SJCRH30 (cell line): Measurements from ENCODE around the gene DCD. TPM values are rescaled to one million over a fixed set of nuclear protein-coding genes. Genes with fewer than 3 reads are reported as not detected.

Experiments used
- DNase-seq, 2 experiments: peaks; one replicate each; pipeline ENCODE4 v3.0.0-alpha.2; 2015 to 2020
- H3K27ac ChIP-seq: fragments of 250-450 bp; sonication (Bioruptor Pico); 2 replicates; pipeline ENCODE4 v1.5.1; 2020; ENCODE audit warnings: mild to moderate bottlenecking, moderate library complexity
- H3K27me3 ChIP-seq: fragments of 250-450 bp; sonication (Bioruptor Pico); 2 replicates; pipeline ENCODE4 v1.5.1; 2020; ENCODE audit warnings: mild to moderate bottlenecking, moderate library complexity
- H3K36me3 ChIP-seq: fragments of 250-450 bp; sonication (Bioruptor Pico); 2 replicates; pipeline ENCODE4 v1.5.1; 2020; ENCODE audit warnings: mild to moderate bottlenecking, moderate library complexity
- H3K4me1 ChIP-seq: fragments of 250-450 bp; sonication (Bioruptor Pico); 2 replicates; pipeline ENCODE4 v1.5.1; 2020; ENCODE audit warnings: mild to moderate bottlenecking, moderate library complexity
- H3K4me3 ChIP-seq: fragments of 250-450 bp; sonication (Bioruptor Pico); 2 replicates; pipeline ENCODE4 v1.5.1; 2020; ENCODE audit warnings: mild to moderate bottlenecking, moderate library complexity
- H3K9me3 ChIP-seq: fragments of 250-450 bp; sonication (Bioruptor Pico); replicated peaks from 2 replicates; pipeline ENCODE4 v1.5.1; 2020; ENCODE audit warnings: mild to moderate bottlenecking, moderate library complexity
- total RNA-seq: library from RNA; depleted of rRNA; stranded (reverse); fragments of >200 nt; shearing (Covaris generic); gene quantifications from 2 replicates; pipeline ENCODE4 v1.2.3, GENCODE V29; 2014

The DCD gene
- total RNA-seq, 1 experiment from 2014 or later = not detected

- Histone ChIP-seq H3K9me3 (no peaks in the 10 kb centered on the region), H3K27me3 (peaks cover 3% of the 10 kb centered on the region; the same call in 1 of the 2 replicates), H3K4me1 (no peaks in the 10 kb centered on the region), H3K4me3 (no peak overlapping the region), H3K27ac (no peak overlapping the region), H3K36me3 (no peaks in the 10 kb centered on the region)
- DNase-seq = no peak
Observed at GRCh38 chr12:54631988-54632728, 16.0 kb downstream of the DCD start.

- H3K27ac ChIP-seq = no peak overlapping the region
- no peaks in the 10 kb centered on the region for H3K4me1 ChIP-seq
- no peak overlapping the region for H3K4me3 ChIP-seq
- no peaks in the 10 kb centered on the region for H3K9me3 ChIP-seq
- H3K27me3 ChIP-seq = peaks cover 3% of the 10 kb centered on the region; the same call in 1 of the 2 replicates
- no peaks in the 10 kb centered on the region for H3K36me3 ChIP-seq
- no peak for DNase-seq
Observed at GRCh38 chr12:54631551-54631950, 16.6 kb downstream of the DCD start.

- peaks cover 3% of the 10 kb centered on the region; the same call in 1 of the 2 replicates for H3K27me3 ChIP-seq
- H3K27ac ChIP-seq = no peak overlapping the region
- no peak overlapping the region for H3K4me3 ChIP-seq
- no peaks in the 10 kb centered on the region for H3K36me3 ChIP-seq
- H3K9me3 ChIP-seq = no peaks in the 10 kb centered on the region
- no peak for DNase-seq
- H3K4me1 ChIP-seq = no peaks in the 10 kb centered on the region
Observed at GRCh38 chr12:54629925-54630324, 18.2 kb downstream of the DCD start.

GRCh38 chr12:54628186-54628846 is 19.8 kb downstream of the DCD start:
- Histone ChIP-seq H3K4me3 (no peak overlapping the region), H3K27ac (no peak overlapping the region), H3K9me3 (no peaks in the 10 kb centered on the region), H3K4me1 (no peaks in the 10 kb centered on the region), H3K36me3 (no peaks in the 10 kb centered on the region), H3K27me3 (peaks cover 3% of the 10 kb centered on the region; the same call in 1 of the 2 replicates)
- no peak for DNase-seq

GRCh38 chr12:54627304-54627703 is 20.9 kb downstream of the DCD start:
- Histone ChIP-seq H3K4me1 (no peaks in the 10 kb centered on the region), H3K27ac (no peak overlapping the region), H3K9me3 (no peaks in the 10 kb centered on the region), H3K27me3 (0 out of 2 replicates have a peak, but pooled peaks cover 2% of the 10 kb centered on the region), H3K36me3 (no peaks in the 10 kb centered on the region), H3K4me3 (no peak overlapping the region)
- no peak for DNase-seq

DNA sequence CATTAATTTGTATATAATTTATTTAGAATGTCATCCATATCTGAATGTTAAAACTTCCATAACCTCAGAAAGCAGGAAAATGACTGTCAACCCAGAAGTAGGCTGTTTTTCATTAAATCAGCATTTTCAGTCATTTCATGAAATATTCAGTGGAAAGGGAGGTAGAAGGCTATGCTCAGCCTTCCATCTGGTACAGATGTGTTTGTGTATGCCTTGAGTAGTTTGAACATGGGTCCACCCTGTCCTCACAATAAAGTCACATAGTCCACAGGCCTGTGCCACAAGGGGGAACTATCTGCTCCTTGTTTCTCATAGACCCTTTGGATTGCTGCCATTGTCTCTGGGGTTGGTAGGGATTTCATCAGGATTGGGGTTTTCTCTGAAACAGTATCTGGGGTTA is 22.6 kb downstream of the DCD start:
- Histone ChIP-seq H3K36me3 (no peaks in the 10 kb centered on the region), H3K9me3 (no peaks in the 10 kb centered on the region), H3K4me3 (no peak overlapping the region), H3K27me3 (no peaks in the 10 kb centered on the region), H3K4me1 (no peaks in the 10 kb centered on the region), H3K27ac (no peak overlapping the region)
- no peak for DNase-seq

- no peaks in the 10 kb centered on the region for H3K27me3 ChIP-seq
- no peak overlapping the region for H3K27ac ChIP-seq
- no peaks in the 10 kb centered on the region for H3K4me1 ChIP-seq
Observed at GRCh38 chr12:54624315-54625279, 23.6 kb downstream of the DCD start.

GRCh38 chr12:54622463-54623183 is 25.5 kb downstream of the DCD start:
- H3K36me3 ChIP-seq = no peaks in the 10 kb centered on the region
- no peak overlapping the region for H3K27ac ChIP-seq
- no peaks in the 10 kb centered on the region for H3K27me3 ChIP-seq
- no peak overlapping the region for H3K4me3 ChIP-seq
- no peaks in the 10 kb centered on the region for H3K9me3 ChIP-seq
- no peak for DNase-seq
- no peaks in the 10 kb centered on the region for H3K4me1 ChIP-seq

More at GRCh38 chr12:54624315-54625279, 23.6 kb downstream of the DCD start:
- H3K36me3 ChIP-seq = no peaks in the 10 kb centered on the region
- no peak for DNase-seq
- no peaks in the 10 kb centered on the region for H3K9me3 ChIP-seq
- H3K4me3 ChIP-seq = no peak overlapping the region

DNA sequence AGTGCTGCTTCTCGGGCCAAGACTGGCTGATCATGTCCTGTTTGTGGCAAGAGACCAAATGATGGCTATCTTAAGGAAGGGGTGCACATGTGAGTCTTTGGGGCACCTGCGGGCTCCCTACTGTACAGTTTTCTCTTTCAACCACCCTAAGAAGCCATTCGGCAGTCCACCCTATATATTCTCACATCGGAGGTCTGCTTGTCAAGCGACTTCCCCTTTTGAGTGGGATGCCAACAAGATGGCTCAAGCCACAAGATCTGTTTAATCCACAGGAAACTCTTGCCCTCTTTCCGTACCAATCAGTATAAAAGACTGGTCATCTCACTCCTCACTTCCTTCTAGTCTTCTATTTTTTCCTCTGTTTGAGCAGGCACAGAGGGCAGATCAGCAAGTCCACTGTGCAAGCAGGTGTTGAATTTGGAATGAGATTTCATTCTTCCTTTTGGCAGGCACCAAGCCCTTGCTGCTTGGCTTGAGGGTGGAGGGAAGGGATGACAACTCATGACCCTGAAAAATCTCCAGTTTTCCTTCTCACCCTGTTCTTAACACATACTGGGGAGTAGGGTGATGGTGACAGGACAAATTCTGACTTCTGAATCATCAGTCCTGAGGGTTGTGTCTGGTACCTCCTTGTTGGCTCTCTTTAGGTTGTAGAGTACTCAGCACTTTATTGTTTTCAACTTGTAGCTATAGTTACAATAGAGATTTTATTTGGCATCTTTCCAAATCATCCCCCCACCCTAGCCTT is 31.1 kb downstream of the DCD start:
- no peaks in the 10 kb centered on the region for H3K36me3 ChIP-seq
- no peaks in the 10 kb centered on the region for H3K9me3 ChIP-seq
- no peak overlapping the region for H3K4me3 ChIP-seq
- no peaks in the 10 kb centered on the region for H3K27me3 ChIP-seq
- no peak overlapping the region for H3K27ac ChIP-seq
- DNase-seq = no peak
- no peaks in the 10 kb centered on the region for H3K4me1 ChIP-seq

- no peaks in the 10 kb centered on the region for H3K36me3 ChIP-seq
- H3K27me3 ChIP-seq = no peaks in the 10 kb centered on the region; the same call in 1 of the 2 replicates
- H3K27ac ChIP-seq = no peak overlapping the region
- no peak overlapping the region for H3K4me3 ChIP-seq
- DNase-seq = no peak
- no peaks in the 10 kb centered on the region for H3K4me1 ChIP-seq
- no peaks in the 10 kb centered on the region for H3K9me3 ChIP-seq
Observed at GRCh38 chr12:54612225-54612750, 35.9 kb downstream of the DCD start.

DNA sequence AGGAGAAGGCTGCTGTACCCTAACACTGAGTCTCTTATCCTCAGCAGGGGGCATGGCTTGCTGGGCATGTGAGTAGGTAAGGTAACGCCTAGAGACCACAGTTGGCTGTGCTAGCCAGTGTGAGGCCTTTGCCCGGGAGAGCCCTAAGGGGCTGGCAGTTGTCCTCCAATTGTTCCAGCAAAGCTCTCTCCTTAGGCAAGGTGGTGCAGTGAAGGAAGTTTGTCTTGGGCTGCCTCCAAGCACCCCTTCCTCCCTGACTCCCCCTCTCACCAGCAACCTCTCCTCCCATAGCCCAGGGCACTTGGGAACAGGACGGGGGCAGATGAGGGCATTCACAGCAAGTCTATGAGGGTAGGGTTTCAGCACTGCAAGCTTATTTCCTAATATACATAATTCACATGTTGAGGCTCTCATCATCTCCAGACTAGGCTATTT is 36.4 kb downstream of the DCD start:
- Histone ChIP-seq H3K4me1 (no peaks in the 10 kb centered on the region), H3K36me3 (no peaks in the 10 kb centered on the region)
- DNase-seq = no peak

GRCh38 chr12:54608769-54609168 is 39.4 kb downstream of the DCD start:
- Histone ChIP-seq H3K4me1 (no peaks in the 10 kb centered on the region), H3K27ac (no peak overlapping the region), H3K9me3 (no peaks in the 10 kb centered on the region), H3K27me3 (no peaks in the 10 kb centered on the region; the same call in 1 of the 2 replicates), H3K36me3 (no peaks in the 10 kb centered on the region), H3K4me3 (no peak overlapping the region)
- DNase-seq = no peak

More for the DNA sequence above, 36.4 kb downstream of the DCD start:
- H3K9me3 ChIP-seq = no peaks in the 10 kb centered on the region
- H3K27me3 ChIP-seq = no peaks in the 10 kb centered on the region; the same call in 1 of the 2 replicates
- H3K4me3 ChIP-seq = no peak overlapping the region
- no peak overlapping the region for H3K27ac ChIP-seq

- no peak overlapping the region for H3K4me3 ChIP-seq
- H3K9me3 ChIP-seq = no peaks in the 10 kb centered on the region
- H3K4me1 ChIP-seq = no peaks in the 10 kb centered on the region
- no peaks in the 10 kb centered on the region; the same call in 1 of the 2 replicates for H3K27me3 ChIP-seq
- H3K27ac ChIP-seq = no peak overlapping the region
- no peaks in the 10 kb centered on the region for H3K36me3 ChIP-seq
- DNase-seq = no peak
Observed at GRCh38 chr12:54608156-54608555, 40.0 kb downstream of the DCD start.
